ENCODE data around the gene CHKA. TPM values are rescaled to one million over a fixed set of nuclear protein-coding genes. Genes with fewer than 3 reads are reported as not detected.

Gene CHKA
- total RNA-seq, 1 donor from 2014 or later: 18.2 TPM

GRCh38 chr11:68011051-68011943 is 109.9 kb downstream of the CHKA start:
- Histone ChIP-seq H3K9me3 (no peaks in the 10 kb centered on the region), H3K27me3 (no peaks in the 10 kb centered on the region), H3K4me3 (peak overlapping the region; percentile 44 to 47), H3K36me3 (no peaks in the 10 kb centered on the region), H3K4me1 (peaks cover 76% of the 10 kb centered on the region), H3K27ac (peak overlapping the region; percentile 85)
- TF ChIP-seq POLR2AphosphoS5 (IDR thresholded peaks at IDR 0.05; ENCODE audit: insufficient read depth in 1 of 2, low read depth in 1 of 2) (no peak), POLR2A (IDR thresholded peaks at IDR 0.05) (no peak), CTCF (IDR thresholded peaks at IDR 0.05) (no peak)
- intact Hi-C loops (cut with DNase I): no loop called here
- DNase-seq (ENCODE audit: extremely low spot score in 2 of 2): no peak

GRCh38 chr11:68010090-68011041 is 110.8 kb downstream of the CHKA start, which contains the start of gene ALDH3B1:
ALDH3B1 (plus strand) TSS chr11:68010327; CDS start chr11:68015298, 4,971 bp downstream.
- DNase-seq (ENCODE audit: extremely low spot score in 2 of 2): no peak
- intact Hi-C loops (cut with DNase I): no loop called here
- H3K4me3 ChIP-seq: peak within 1 kb of the TSS; percentile 44 to 47
- no peaks in the 10 kb centered on the region for H3K9me3 ChIP-seq
- peak within 1 kb of the TSS; percentile 85 for H3K27ac ChIP-seq
- peaks cover 75% of the 10 kb centered on the region for H3K4me1 ChIP-seq
- TF ChIP-seq CTCF (IDR thresholded peaks at IDR 0.05): no peak
- TF ChIP-seq POLR2AphosphoS5 (IDR thresholded peaks at IDR 0.05; ENCODE audit: insufficient read depth in 1 of 2, low read depth in 1 of 2): peak; percentile 42 to 92
- no peaks in the 10 kb centered on the region for H3K36me3 ChIP-seq
- H3K27me3 ChIP-seq: no peaks in the 10 kb centered on the region

GRCh38 chr11:68009391-68010089 is 111.6 kb downstream of the CHKA start:
- no peaks in the 10 kb centered on the region for H3K36me3 ChIP-seq
- peak overlapping the region; percentile 44 to 47 for H3K4me3 ChIP-seq
- no peak for TF ChIP-seq POLR2AphosphoS5 (IDR thresholded peaks at IDR 0.05; ENCODE audit: insufficient read depth in 1 of 2, low read depth in 1 of 2)
- TF ChIP-seq CTCF (IDR thresholded peaks at IDR 0.05): no peak
- no peak for TF ChIP-seq POLR2A (IDR thresholded peaks at IDR 0.05)
- H3K9me3 ChIP-seq: no peaks in the 10 kb centered on the region
- peak overlapping the region; percentile 85 for H3K27ac ChIP-seq
- peaks cover 70% of the 10 kb centered on the region for H3K4me1 ChIP-seq
- DNase-seq (ENCODE audit: extremely low spot score in 2 of 2): no peak
- H3K27me3 ChIP-seq: no peaks in the 10 kb centered on the region
- intact Hi-C loops (cut with DNase I): no loop called here

- no peak for DNase-seq (ENCODE audit: extremely low spot score in 2 of 2)
- peaks cover 66% of the 10 kb centered on the region for H3K4me1 ChIP-seq
These were observed 112.5 kb downstream of the CHKA start for GRCh38 chr11:68008381-68009337.

More at GRCh38 chr11:68008381-68009337, 112.5 kb downstream of the CHKA start:
- no peak for TF ChIP-seq CTCF (IDR thresholded peaks at IDR 0.05)
- TF ChIP-seq POLR2AphosphoS5 (IDR thresholded peaks at IDR 0.05; ENCODE audit: insufficient read depth in 1 of 2, low read depth in 1 of 2): no peak
- Histone ChIP-seq H3K27me3 (no peaks in the 10 kb centered on the region), H3K27ac (peak overlapping the region; percentile 85), H3K36me3 (no peaks in the 10 kb centered on the region), H3K4me3 (no peak overlapping the region), H3K9me3 (no peaks in the 10 kb centered on the region)
- intact Hi-C loops (cut with DNase I): no loop called here

Measured in vagina (tissue), 2 donors.